DMS 273 (cell line): Measurements from ENCODE around the gene SLC39A12.

Source experiments
- DNase-seq: peaks from one replicate; lab custom pipeline; 2025; ENCODE audit not compliant: unreplicated experiment; lab: John Stamatoyannopoulos, UW

SLC39A12 gene

GRCh38 chr10:17961551-17962422 is 10.1 kb downstream of the SLC39A12 start:
- DNase-seq = no peak

DNA sequence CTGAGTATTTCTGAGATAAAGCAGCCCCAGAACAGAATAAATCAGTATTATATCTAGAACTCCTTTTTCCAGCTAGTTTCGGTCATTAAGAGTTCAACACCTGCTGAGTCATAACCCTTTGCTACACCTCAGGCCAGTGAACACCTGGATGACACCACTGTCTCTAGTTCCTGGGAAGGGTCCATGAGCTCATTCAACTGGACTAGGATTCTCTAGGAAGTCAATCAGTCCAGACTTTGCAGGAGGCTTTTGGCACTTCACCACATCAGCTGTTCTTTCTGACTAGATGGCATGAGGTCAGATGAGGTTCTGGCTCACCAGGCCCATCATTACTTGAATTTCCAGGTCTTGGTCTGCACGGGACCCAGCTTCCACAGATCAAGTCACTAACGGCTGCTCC is 11.7 kb downstream of the SLC39A12 start:
- no peak for DNase-seq

- no peak for DNase-seq
These were observed 14.0 kb downstream of the SLC39A12 start for GRCh38 chr10:17965649-17966235.

GRCh38 chr10:17974505-17974904 is 22.8 kb downstream of the SLC39A12 start:
- no peak for DNase-seq

DNA sequence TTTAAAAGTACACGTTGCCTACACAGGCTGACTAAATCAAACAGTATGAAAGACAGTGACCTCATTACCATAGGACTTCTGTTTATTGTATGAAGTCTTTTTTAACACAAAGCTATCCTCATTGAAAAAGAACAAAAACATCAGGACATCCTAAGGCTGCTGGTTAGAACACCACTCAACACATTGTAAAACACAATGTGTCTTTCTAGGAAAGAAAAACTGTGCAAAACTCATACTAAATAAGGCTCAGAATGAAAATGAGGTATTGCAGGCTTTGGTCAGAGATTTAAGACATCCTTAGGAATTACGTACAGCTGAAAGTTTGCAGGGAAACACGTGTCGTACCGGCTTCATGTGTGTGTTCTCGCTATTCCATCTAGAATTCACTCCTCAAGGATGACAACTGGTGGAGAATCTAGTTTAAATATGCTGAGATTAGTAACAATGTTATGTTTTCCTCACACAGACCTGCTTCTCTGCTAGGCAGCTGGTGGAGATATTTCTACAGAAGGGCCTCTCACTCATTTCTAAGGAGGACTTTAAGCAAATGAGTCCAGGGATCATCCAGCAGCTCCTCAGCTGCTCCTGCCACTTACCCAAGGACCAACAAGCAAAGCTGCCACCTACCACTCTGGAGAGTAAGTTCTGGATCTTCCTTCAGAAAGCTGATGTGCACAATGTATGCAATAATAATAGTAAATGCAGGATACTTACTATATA is 29.3 kb downstream of the SLC39A12 start:
- no peak for DNase-seq

GRCh38 chr10:17981766-17982380 is 30.2 kb downstream of the SLC39A12 start:
- DNase-seq = no peak

GRCh38 chr10:17984056-17984455 is 32.3 kb downstream of the SLC39A12 start:
- no peak for DNase-seq

- DNase-seq = no peak
These were observed 32.8 kb downstream of the SLC39A12 start for GRCh38 chr10:17984563-17984962.

DNA sequence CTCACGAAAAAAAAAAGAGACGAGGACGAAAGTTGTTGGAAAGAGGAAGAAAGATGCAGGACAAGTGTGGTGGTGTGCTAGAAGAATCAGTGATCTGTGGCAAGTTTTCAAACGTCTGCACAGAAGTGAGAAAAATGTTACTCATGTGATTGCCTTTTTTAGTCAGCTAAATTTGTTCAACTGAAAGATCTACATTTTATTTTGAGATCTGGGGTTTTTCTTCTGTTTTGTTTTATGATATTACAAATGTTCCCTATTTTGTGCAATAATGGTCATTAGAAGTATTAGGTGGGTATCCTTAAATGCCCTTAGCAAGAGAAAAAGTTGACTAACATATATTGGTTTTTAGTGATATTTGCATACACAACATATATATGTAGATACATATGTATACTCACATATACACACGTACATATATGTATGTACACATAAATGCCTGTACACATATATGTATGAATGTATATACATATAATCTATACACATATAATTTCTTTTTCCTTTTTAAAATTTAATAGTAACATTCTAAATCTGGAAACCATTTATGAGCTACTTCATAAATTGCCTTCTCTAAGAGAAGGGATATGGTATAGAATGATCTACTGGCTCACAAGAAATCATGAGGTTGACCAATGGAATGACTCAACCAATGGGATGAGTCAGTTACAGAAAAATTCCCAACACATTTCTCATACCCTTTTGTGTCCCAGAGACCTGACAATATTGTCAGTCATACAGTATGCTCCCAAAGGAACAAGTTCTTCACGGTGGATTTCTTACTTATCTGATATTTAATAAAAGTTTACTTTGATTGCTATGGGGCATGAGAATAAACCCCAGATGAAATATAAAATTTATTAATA is 38.4 kb downstream of the SLC39A12 start:
- DNase-seq = no peak

DNA sequence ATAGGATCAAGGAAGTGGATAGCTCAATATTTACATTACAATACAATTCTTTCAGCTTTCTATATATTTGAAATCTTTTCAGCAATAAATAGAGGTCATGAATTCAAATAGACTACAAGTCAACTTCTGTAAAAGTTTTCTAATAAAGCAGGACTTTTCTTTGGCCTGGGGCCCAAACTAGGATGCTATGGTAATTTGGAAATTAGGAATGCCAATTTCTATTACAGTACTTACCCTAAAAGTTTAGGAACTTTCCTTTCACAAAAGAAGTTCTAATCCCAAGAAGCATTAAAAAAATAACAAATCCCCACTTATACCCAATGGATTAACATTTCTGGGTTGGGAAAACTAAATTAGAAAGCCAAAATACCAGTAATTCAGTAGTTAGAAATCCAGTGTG is 40.5 kb downstream of the SLC39A12 start:
- no peak for DNase-seq

DNA sequence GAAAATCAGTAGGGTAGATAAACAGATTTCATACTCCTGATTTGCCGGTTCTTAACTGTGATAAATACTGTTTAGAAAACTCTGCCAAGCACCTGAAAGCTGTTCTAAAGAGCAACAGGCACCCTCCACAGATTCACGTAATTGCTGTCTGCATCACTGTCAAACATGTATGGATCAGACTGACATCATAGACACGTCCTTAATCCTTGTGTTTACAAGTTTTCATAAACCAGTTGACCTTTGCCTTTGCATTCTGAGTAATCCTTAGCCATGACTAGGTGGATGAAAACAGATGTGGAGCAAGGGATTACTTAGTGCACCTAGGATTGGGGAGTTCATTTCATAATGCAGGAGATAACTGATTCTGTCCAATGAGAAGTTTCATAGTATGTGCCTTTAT is 41.6 kb downstream of the SLC39A12 start:
- DNase-seq = no peak

- no peak for DNase-seq
These were observed 48.9 kb downstream of the SLC39A12 start for GRCh38 chr10:18000601-18001000.

- no peak for DNase-seq
These were observed 53.7 kb downstream of the SLC39A12 start for GRCh38 chr10:18005445-18005780.

DNA sequence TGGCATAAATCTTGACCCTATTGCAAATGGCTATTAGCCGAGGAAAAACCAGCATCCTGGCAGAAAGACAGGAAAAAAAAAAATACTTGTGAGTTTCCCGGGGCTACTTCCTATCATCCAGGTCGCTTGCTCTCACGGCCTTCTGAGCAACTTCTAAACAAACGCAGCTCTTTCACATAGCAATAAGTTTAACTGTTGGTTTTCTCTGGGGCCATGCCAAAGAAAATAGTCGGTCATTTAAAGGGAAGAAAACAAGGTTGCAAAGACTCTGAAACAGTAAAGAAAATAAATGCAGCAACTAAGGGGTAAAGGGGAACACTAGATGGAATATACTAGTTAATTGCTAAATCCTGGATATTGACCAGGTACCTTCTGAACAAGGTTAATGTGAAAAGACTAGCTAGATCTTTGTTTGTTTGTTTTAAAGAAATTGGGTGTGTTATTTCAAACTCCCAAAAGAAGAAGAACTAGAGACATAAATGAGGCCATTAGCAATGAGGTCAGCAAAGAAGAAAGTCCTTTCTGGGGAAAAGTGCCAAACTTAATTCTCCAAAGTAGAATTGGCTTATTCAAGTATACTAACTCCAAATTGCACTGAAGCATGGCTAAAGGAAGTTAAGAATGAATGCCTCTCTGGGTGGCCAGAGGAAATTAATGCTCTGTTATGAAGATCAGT is 54.2 kb downstream of the SLC39A12 start:
- DNase-seq = no peak

- peak; percentile 15 for DNase-seq
These were observed 57.3 kb downstream of the SLC39A12 start for GRCh38 chr10:18008986-18009385.

GRCh38 chr10:18010050-18010449 is 58.3 kb downstream of the SLC39A12 start:
- DNase-seq = no peak

DNA sequence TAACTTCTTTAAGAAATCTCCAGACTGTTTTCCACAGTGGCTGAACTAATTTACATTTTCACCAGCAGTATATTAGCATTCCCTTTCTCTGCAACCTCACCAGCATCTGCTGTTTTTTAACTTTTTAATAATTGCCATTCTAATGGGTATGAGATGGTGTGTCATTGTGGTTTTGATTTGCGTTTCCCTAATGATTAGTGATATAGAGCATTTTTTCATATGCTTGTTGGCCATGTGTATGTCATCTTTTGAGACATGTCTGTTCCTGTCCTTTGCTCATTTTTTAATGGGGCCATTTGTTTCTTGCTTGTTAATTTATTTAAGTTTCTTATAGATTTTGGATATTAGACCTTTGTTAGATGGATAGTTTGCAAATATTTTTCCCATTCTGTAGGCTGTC is 68.8 kb downstream of the SLC39A12 start:
- no peak for DNase-seq

GRCh38 chr10:18021725-18022480 is 70.2 kb downstream of the SLC39A12 start:
- no peak for DNase-seq
